Amygdala (tissue), 56 donors: Measurements from ENCODE around the gene CSAG2.
"Not testable (repeated sequence)": the region's sequence is repeated elsewhere in the genome, so short reads cannot be mapped to it uniquely, and the experiment has no call there.

Experiments
- DNase-seq, 56 donors: peaks; one replicate each; lab custom pipeline; 2025; lab: John Stamatoyannopoulos, UW

Gene CSAG2, protein sequence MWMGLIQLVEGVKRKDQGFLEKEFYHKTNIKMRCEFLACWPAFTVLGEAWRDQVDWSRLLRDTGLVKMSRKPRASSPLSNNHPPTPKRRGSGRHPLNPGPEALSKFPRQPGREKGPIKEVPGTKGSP

DNA sequence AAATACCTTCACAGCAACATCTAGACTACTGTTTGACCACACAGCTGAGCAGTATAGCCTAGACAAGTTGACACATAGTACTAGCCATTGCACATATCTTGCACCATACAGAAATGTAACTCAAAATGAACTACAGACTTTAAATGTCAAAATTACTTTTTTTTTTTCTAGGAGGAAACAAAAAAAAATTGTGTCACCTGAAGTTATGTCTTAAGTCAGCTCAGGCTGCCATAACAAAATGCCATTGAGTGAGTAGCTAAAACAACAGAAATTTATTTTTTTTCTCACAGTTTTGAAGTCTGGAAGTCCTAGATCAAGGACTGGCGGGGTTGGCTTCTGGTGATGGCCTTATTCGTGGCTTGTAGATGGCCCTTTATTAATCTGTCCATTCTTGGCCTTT is at the start of gene CSAG2:
TSS of gene CSAG2 (minus strand) at position 101 of the 400 bp plus-strand sequence. CDS start 161 bp downstream, outside the sequence.
- not testable (repeated sequence) for DNase-seq

DNA sequence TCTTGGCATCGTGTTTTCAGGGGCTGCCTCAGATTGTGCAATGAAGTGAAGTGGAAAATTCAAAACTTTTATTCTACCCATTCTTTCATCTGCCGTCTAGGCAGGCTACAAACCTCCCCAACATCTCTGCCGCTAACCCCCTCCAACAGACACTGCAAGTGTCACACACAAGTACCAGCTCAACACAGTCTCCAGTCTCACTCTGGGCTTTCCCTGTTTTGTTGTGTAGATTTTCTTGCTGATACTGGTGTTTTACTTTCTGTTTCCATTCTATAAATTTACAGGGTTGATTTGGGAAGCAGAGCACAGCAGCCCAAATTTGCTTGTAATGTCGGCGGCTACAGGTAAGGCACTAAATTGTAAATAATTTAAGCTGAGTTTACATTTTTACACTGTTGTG is 45.8 kb upstream of the CSAG2 start:
- not testable (repeated sequence) for DNase-seq

DNA sequence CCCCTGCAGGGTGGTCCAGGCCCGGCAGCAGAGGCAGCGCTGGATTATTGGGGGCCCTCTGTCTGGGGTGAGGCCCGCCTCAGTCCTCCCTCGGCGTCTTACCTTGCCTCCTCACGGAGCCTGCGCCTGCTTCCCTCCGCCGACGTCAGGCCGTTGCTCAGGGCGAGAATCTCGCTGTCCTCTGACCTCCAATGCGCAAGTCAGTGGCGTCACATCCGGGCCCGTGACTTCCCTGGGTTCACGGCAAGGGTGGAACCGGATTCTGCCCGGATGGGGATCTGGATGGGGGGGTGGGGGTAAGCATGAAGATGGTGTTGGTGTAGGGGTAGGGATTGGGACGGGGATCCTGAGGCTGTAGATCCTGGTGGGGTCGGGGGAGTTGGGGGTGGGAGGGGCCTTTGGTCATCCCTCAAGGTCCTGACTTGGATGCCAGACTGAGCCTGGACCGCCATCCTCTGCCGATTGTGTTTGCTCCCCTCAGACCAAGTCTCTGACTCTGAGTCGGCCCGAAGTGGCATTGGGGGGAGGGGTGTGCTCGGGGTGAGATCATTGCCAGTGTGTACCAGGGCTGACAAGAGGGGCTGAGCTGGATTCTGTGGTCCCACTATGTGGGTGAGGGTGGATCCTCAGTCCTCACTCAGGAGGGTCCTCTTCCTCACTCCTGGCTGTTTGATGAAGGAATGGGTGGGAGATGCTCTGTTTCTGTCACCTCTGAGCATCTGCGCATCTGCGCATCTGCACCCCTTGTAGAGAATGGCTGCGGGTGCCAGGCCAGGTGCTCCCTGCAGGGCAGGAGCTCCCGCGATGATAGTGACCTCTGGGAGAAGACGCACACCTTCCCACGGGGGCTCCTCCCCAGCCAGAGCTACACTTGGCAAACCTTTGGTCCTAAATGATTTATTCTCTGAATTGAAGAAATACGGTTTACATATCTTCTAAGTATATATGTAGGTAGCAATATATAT is 44.9 kb upstream of the CSAG2 start, which contains the start of gene MAGEA2:
TSS of gene MAGEA2 (minus strand) at position 157 of the 965 bp plus-strand sequence. CDS start 2,479 bp downstream, outside the sequence.
- DNase-seq = not testable (repeated sequence)

DNA sequence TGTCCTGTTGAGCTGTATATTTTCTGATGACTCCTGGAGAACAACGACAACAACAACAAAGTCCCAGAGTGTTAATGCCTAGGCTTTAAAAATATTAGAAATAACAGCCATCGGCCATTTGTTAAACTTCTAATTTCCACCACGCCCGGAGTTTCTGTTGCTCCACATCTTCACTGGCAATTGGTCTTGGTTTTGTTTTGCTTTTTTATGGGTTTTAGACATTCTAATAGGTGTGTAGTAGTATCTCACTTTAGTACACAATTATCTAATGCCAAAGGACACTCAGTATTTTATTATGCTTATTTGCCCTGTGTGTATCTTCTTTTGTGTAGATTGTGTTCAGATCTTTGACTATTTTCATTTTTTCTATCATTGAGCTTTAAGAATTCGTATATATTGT is 29.5 kb upstream of the CSAG2 start:
- no peak for DNase-seq

DNA sequence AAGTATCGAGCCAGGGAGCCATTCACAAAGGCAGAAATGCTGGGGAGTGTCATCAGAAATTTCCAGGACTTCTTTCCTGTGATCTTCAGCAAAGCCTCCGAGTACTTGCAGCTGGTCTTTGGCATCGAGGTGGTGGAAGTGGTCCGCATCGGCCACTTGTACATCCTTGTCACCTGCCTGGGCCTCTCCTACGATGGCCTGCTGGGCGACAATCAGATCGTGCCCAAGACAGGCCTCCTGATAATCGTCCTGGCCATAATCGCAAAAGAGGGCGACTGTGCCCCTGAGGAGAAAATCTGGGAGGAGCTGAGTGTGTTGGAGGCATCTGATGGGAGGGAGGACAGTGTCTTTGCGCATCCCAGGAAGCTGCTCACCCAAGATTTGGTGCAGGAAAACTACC is 27.5 kb upstream of the CSAG2 start:
- DNase-seq = not testable (repeated sequence)

DNA sequence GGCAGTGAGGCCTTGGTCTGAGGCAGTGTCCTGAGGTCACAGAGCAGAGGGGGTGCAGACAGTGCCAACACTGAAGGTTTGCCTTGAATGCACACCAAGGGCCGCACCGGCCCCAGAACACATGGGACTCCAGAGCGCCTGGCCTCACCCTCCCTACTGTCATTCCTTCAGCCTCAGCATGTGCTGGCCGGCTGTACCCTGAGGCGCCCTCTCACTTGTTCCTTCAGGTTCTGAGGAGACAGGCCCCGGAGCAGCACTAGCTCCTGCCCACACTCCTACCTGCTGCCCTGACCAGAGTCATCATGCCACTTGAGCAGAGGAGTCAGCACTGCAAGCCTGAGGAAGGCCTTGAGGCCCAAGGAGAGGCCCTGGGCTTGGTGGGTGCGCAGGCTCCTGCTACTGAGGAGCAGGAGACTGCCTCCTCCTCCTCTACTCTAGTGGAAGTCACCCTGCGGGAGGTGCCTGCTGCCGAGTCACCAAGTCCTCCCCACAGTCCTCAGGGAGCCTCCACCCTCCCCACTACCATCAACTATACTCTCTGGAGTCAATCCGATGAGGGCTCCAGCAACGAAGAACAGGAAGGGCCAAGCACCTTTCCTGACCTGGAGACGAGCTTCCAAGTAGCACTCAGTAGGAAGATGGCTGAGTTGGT is 26.9 kb upstream of the CSAG2 start:
- DNase-seq = no peak

DNA sequence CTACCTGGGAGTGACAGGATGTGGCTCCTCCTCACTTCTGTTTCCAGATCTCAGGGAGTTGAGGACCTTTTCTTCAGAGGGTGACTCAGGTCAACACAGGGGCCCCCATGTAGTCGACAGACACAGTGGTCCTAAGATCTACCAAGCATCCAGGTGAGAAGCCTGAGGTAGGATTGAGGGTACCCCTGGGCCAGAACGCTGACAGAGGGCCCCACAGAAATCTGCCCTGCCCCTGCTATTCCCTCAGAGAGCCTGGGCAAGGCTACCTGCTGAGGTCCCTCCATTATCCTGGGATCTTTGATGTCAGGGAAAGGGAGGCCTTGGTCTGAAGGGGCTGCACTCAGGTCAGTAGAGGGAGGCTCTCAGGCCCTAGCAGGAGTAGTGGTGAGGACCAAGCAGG is 26.0 kb upstream of the CSAG2 start:
- no peak for DNase-seq

DNA sequence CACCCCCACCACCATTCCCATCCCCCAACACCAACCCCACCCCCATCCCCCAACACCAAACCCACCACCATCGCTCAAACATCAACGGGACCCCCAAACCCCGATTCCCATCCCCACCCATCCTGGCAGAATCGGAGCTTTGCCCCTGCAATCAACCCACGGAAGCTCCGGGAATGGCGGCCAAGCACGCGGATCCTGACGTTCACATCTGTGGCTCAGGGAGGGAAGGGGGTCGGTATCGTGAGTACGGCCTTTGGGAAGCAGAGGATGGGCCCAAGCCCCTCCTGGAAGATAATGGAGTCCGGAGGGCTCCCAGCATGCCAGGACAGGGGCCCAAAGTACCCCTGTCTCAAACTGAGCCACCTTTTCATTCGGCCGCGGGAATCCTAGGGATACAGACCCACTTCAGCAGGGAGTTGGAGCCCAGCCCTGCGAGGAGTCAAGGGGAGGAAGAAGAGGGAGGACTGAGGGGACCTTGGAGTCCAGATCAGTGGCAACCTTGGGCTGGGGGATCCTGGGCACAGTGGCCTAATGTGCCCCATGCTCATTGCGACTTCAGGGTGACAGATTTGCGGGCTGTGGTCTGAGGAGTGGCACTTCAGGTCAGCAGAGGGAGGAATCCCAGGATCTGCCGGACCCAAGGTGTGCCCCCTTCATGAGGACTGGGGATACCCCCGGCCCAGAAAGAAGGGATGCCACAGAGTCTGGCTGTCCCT is 25.2 kb upstream of the CSAG2 start:
- not testable (repeated sequence) for DNase-seq

DNA sequence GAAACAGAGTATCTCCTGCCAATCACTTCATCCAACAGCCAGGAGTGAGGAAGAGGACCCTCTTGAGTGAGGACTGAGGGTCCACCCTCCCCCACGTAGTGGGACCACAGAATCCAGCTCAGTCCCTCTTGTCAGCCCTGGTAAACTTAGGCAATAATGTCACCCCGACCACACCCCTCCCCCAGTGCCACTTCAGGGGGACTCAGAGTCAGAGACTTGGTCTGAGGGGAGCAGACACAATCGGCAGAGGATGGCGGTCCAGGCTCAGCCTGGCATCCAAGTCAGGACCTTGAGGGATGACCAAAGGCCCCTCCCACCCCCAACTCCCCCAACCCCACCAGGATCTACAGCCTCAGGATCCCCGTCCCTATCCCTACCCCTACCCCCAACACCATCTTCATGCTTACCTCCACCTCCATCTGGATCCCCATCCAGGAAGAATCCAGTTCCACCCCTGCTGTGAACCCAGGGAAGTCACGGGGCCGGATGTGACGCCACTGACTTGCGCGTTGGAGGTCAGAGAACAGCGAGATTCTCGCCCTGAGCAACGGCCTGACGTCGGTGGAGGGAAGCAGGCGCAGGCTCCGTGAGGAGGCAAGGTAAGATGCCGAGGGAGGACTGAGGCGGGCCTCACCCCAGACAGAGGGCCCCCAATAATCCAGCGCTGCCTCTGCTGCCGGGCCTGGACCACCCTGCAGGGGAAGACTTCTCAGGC is 24.3 kb upstream of the CSAG2 start, which contains the start of the genes CSAG1 and MAGEA12:
TSS of gene CSAG1 (minus strand) at position 461 of the 715 bp plus-strand sequence. CDS start 1,261 bp downstream, outside the sequence.
TSS of gene MAGEA12 (plus strand) at position 497 of the 715 bp plus-strand sequence. CDS start 2,405 bp downstream, outside the sequence.
- DNase-seq = no peak

DNA sequence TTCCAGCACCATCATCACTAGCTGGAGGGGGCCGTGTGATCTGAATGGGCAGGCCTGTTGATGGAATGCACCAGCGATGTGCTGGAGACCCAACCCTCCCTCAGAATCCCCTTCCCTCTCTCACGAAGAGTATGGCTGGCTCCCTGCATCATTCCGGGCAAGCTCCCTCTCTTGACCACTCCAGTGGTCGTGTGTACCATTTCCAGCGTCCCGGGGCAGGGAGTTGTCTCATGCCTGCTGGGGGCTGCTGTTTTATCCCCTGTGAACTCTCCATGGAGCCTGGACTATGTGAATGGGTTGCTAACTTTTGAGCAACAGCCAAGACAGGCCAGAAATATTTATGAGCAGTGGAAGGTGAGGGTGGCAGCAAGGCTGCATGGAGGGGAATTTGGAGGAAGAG is 16.3 kb upstream of the CSAG2 start:
- DNase-seq = no peak

DNA sequence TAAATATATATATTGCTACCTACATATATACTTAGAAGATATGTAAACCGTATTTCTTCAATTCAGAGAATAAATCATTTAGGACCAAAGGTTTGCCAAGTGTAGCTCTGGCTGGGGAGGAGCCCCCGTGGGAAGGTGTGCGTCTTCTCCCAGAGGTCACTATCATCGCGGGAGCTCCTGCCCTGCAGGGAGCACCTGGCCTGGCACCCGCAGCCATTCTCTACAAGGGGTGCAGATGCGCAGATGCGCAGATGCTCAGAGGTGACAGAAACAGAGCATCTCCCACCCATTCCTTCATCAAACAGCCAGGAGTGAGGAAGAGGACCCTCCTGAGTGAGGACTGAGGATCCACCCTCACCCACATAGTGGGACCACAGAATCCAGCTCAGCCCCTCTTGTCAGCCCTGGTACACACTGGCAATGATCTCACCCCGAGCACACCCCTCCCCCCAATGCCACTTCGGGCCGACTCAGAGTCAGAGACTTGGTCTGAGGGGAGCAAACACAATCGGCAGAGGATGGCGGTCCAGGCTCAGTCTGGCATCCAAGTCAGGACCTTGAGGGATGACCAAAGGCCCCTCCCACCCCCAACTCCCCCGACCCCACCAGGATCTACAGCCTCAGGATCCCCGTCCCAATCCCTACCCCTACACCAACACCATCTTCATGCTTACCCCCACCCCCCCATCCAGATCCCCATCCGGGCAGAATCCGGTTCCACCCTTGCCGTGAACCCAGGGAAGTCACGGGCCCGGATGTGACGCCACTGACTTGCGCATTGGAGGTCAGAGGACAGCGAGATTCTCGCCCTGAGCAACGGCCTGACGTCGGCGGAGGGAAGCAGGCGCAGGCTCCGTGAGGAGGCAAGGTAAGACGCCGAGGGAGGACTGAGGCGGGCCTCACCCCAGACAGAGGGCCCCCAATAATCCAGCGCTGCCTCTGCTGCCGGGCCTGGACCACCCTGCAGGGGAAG is 5.0 kb upstream of the CSAG2 start, which contains the start of gene MAGEA2B:
TSS of gene MAGEA2B (plus strand) at position 814 of the 973 bp plus-strand sequence. CDS start 2,479 bp downstream, outside the sequence.
- not testable (repeated sequence) for DNase-seq

DNA sequence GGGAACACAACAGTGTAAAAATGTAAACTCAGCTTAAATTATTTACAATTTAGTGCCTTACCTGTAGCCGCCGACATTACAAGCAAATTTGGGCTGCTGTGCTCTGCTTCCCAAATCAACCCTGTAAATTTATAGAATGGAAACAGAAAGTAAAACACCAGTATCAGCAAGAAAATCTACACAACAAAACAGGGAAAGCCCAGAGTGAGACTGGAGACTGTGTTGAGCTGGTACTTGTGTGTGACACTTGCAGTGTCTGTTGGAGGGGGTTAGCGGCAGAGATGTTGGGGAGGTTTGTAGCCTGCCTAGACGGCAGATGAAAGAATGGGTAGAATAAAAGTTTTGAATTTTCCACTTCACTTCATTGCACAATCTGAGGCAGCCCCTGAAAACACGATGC is 4.1 kb upstream of the CSAG2 start:
- DNase-seq = not testable (repeated sequence)

DNA sequence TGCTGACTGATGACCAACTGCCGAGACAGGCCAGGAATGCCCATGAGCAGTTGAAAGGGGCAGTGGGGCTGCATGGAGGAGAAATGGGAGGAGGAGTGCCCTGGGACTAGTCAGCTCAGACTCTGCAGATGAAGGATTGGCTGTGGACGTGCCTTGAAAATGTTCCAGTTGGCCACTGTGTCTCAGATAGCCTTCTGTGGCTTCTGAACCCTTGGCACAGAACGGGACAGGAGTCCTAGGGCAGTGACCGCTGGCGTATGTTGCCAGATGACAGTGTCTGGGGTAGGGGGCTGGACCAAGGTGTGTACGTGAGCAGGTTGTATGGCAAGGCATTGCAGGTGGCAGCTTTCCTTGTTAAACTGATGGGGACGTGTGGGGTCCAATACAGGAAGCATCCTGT is 2.6 kb downstream of the CSAG2 start:
- DNase-seq = not testable (repeated sequence)

DNA sequence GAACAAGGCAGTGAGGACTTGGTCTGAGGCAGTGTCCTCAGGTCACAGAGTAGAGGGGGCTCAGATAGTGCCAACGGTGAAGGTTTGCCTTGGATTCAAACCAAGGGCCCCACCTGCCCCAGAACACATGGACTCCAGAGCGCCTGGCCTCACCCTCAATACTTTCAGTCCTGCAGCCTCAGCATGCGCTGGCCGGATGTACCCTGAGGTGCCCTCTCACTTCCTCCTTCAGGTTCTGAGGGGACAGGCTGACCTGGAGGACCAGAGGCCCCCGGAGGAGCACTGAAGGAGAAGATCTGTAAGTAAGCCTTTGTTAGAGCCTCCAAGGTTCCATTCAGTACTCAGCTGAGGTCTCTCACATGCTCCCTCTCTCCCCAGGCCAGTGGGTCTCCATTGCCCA is 8.7 kb downstream of the CSAG2 start:
- DNase-seq = not testable (repeated sequence)

DNA sequence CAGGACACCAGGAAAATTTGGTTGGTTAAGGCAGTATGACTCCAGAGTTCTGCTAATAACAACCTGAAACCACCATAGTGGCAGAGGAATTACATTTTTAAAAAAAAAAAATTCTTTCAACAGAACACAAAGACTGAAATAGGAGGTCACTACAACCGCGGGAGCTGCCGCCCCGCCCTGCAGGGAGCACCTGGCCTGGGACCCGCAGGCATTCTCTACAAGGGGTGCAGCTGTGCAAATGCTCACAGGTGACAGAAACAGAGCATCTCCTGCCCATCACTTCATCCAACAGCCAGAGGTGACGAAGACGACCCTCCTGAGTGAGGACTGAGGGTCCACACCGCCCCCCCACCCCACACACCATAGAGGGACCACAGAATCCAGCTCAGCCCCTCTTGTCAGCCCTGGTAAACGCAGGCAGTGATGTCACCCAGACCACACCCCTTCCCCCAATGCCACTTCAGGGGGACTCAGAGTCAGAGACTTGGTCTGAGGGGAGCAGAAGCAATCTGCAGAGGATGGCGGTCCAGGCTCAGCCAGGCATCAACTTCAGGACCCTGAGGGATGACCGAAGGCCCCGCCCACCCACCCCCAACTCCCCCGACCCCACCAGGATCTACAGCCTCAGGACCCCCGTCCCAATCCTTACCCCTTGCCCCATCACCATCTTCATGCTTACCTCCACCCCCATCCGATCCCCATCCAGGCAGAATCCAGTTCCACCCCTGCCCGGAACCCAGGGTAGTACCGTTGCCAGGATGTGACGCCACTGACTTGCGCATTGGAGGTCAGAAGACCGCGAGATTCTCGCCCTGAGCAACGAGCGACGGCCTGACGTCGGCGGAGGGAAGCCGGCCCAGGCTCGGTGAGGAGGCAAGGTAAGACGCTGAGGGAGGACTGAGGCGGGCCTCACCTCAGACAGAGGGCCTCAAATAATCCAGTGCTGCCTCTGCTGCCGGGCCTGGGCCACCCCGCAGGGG is 10.8 kb downstream of the CSAG2 start, which contains the start of gene MAGEA3:
TSS of gene MAGEA3 (plus strand) at position 843 of the 980 bp plus-strand sequence. CDS start 2,039 bp downstream, outside the sequence.
- not testable (repeated sequence) for DNase-seq

DNA sequence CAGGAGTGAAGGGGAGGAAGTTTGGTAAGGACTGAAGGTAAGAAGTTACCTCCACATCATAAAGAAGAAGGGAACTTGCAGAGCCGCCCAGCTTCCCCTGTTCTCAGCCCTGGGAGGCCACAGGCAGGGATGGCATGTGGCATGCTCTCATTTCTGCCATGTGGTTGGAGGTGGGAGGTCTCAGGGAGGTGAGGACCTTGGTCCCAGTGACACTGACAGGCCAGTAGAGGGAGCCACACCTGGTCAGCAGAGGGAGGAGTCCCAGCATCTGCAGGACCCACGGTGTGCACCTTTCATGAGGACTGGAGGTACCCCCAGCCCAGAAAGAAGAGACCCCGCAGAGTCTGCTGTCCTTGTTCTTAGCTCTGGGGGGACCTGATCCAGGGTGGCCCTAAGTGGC is 28.1 kb downstream of the CSAG2 start:
- DNase-seq = not testable (repeated sequence)

DNA sequence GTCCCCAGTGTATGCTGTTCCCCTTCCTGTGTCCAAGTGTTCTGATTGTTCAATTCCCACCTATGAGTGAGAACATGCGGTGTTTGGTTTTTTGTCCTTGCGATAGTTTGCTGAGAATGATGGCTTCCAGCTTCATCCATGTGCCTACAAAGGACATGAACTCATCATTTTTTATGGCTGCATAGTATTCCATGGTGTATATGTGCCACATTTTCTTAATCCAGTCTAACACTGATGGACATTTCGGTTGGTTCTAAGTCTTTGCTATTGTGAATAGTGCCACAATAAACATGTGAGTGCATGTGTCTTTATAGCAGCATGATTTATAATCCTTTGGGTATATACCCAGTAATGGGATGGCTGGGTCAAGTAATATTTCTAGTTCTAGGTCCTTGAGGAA is 34.4 kb downstream of the CSAG2 start:
- DNase-seq = not testable (repeated sequence)
